ENCODE results near the gene CFAP92.

DNA sequence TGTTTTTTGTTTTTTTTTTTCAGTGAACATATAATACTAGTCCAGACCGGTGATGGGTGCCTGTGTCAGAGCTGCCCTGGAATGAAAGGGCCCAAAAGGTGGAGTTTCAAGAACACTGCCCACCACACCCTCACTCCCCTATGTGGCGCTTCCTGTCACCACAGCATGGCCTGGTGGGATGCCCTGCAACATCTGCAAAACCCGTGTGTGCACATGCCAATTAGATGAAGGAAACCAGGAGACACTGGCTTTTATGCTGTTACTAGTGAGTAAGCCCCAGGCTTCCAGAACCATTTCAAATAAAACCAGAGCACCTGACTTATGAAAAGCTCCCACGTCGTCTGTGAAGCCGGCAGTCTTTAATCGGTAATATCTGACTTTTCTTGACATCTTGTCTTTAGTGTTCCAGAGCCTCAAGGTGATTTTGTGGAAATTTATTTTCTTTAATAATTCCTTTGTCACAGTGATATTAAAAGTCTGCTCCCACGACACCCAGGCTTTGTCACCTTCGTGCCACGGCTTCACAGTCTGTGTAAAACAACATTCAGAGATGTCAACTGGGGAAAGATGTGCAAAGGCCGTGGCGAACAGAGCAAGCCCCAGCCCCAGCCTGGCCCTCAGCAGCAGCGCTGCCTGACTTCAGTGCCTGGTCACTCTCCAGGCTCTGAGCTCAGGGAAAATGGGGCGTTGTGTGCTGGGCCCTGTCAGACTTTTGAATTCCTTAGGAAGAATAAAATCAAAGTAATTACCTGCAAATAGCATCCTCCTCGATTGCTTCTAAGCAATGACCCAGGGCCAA, 6.4 kb downstream of the CFAP92 start:
- TF ChIP-seq, protein P1, sequence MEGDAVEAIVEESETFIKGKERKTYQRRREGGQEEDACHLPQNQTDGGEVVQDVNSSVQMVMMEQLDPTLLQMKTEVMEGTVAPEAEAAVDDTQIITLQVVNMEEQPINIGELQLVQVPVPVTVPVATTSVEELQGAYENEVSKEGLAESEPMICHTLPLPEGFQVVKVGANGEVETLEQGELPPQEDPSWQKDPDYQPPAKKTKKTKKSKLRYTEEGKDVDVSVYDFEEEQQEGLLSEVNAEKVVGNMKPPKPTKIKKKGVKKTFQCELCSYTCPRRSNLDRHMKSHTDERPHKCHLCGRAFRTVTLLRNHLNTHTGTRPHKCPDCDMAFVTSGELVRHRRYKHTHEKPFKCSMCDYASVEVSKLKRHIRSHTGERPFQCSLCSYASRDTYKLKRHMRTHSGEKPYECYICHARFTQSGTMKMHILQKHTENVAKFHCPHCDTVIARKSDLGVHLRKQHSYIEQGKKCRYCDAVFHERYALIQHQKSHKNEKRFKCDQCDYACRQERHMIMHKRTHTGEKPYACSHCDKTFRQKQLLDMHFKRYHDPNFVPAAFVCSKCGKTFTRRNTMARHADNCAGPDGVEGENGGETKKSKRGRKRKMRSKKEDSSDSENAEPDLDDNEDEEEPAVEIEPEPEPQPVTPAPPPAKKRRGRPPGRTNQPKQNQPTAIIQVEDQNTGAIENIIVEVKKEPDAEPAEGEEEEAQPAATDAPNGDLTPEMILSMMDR (IDR thresholded peaks at IDR 0.05; ENCODE audit: low read depth, low read length, missing input control): no peak
- no peak for TF ChIP-seq TAF1 (conservative IDR thresholded peaks at IDR 0.05)

All from liver (tissue), 3 donors.